HG03460 (cell line): ENCODE measurements around the gene SLC6A18.

Experiments
- ATAC-seq: cut with Tn5 transposase; IDR thresholded peaks from one replicate; pipeline ENCODE4 v1.9.1; 2021; ENCODE audit not compliant: unreplicated experiment

SLC6A18 gene

DNA sequence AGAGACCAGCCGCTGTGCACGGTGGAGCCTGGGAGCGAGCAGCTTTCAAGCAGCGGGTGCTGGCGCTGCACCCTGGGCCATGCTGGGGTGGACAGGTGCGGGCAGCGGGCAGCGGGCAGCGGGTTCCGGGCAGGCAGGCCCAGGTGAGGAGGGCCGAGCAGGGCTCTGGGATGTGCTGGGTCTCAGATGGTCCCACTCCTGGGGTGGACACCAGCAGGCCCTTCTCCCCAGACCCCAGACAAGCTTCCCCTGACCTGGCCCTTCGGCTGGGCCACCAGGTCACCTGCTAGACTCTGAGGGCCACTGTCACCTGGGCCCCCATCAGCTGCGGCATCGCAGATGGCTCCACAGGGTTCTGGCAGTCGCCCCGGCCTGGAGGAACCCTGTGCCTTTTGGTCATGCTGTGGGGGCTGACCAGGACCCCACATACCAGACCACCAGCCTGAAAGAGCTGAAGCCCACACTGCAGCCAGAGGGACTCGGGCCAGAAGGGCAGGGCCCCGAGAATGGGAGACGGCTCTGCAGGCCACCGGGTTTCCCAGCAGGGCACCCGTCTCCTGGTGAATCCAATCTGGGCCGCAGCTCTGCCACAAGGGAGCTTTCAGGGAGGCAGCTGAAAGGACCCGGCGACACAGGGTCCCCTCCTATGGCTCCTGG is 21.7 kb upstream of the SLC6A18 start:
- ATAC-seq, result no peak

DNA sequence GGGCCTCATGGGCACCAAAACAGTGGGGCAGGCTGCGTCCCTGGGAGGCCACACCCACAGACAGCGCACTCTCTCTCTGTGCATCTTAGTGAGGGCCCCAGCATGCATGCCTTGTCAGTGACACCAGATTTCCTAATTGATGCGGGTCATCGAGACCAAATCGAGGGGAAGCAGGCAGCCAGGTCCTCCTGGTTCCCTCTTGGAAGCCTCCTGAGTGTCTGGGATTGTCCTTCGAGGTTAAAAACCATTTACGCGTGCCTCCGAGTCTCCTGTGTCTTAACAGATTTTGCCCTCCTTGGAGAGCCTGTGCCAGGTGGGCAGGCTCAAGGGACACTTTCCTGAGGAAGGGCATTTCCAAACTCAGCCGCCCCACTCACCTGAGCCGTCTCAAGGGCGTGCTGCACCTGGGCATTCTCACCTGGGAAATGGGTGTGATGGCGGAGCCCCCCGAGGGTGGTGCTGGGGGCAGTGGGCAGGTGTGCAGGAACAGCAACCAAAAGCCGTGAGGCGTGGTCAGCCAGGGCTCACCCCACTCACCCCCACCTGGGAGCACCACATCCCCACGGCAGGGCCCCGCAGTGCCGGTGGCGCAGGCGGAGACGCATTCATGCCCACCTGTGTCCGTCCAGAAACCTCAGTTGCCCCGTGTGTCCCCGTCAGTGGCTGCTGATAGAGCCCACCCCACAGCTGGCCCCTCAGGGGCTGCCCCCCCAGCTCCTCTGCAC is 21.1 kb upstream of the SLC6A18 start:
- no peak for ATAC-seq

DNA sequence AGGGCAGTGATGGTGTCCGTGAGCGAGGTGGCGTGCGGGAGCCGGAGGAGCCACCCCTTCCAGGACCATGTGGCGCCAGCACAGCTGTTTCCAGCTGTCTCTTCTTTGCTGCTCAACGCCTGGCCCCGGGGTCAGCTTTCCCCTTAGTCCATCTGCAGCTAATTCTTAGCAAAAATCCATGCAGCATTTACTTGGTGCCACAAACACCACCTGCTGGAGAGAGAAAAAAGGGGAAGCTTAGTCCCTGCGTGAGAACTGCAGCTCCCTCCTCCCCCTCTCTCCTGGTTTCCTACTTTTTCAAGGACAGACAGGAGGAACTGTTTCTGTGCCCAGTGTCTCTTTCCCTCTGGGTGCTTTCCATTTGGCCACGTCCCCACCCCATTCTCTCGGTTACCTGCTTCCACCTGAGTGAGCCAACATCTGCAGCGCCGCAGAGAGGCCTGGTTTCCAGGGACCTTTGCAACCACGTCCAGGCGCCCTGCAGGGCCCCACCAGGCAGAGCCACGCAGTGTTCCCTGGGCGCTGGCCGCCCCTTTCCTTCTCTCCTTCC is 20.4 kb upstream of the SLC6A18 start:
- ATAC-seq, result no peak

DNA sequence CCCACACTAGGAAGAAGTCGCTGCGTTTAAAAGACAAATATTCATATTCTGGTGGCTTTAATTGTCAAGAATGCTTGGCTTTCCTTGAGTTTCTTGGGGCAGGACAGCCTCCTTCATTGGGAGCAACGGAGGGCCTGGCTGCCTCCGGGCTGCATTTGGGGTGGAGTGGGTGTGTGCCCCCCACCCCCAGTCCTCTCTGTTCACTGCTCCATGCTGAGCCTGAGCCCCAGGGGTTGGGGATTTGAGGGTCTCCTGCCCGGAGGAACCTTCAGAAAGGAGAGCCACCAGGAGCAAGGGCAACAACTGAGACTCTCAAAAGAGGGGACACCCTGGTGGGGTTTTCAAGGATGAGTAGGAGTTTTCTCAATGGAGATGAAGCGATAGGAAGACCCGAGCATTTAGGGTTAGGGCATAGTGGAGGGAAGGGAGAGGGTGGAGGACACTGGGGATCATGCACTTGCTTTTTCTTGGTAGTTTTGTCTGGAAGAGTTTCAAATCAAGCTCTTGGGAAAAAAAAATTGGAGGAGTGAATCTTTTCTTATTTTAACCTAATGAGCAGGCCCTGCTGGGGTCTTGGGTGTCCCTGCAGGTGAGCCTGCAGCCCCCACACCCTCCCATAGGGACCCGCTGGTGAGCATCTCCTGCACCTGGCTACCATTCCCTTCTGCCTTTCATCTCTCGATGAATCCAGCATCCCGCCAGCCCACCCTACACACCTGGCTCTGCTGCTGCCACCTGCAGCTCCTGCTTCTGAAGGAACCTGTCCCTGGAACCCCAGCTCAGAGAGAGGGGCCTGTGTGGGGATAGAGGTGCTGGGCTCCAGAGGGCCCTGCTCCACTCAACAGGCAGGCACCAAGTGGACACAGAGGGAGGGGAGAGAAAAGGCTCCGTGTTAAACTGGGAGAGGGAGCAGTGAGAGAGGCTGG is 19.7 kb upstream of the SLC6A18 start:
- ATAC-seq, result no peak

DNA sequence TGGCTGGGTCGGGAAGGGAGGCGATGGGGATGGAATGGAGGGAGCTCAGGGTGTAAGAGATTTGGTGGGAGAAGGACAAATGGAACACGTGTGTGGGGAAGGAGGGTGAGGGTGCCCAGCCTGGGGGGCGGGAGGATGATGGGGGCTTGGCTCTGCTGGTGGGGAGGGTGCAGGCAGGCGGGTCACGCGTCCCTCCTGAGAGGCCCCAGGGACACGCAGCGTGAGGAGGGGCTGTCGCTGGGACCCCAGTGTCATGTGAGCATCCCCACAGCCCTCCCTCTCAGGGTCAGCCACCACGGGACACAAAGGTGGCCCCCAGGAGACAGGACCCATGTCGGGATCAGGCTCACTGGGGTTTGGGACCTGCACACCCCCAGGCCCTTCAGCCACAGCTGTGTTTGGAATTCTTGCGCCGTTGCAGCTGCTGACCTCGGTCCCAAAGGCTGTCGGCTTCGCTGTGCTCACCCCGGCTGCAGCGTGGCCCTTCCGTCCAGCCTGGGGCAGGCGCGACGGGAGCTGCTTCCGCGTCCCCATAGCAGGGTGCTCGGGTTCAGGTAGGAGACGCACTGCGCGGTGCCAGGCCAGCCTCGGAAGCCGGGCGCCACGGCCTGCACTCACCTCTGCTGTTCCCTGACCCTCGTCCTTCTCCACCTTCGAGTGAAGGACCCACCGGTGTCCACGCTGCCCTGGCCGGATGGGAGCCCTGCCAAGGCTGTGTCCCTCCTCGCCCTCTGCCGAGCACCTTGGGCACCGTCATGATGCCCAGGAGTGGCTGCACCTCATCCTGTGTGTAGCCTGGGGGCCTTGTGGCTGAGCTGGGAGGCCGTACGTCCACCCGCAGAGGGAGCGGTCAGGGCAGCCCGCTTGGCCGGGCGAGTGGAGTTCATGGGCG is 18.4 kb upstream of the SLC6A18 start:
- ATAC-seq, result no peak

DNA sequence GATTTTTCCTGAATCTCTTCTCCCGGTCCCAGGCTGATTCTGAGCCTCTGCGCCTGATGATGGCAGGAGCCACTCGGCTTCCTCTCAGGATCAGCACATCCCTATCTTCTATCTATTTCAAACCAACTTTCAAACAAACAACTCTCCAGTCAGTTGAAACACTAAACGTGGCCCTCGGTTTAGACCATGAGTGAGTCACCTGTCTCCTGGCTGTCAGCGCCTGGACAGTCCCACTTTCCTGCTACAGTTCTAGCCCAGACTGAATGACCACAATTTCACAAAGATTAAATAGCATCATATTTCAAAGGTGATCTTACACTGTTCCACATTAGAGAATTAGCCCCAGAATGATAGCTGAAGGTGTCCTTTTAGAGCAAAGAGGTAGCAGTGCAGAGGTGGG is 17.6 kb upstream of the SLC6A18 start:
- no peak for ATAC-seq

DNA sequence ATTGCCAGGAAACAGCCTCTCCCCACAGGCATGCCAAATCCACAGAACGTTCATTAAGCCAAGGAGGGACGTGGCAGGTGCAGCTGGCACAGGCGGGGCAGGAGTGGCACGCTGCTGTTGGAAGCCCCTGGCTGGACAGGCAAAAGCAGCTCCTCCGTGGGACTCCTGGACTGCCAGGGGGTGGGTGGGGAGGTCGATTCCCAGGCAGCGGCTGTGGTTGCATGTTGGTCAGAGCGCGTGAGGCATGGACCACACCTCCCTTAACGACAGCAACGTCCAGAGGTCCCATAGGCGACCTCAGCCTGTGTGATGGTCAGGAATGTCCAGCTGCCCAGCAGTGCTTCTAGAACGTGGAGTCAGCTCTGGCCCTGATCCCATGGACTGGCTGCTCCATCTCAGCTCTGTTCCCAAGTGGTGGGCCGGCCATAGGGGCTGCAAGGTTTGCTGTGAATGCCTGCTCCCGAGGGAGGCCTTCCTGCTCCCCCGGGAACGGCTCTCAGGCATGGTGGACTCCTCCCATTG is 16.9 kb upstream of the SLC6A18 start:
- ATAC-seq, result no peak

DNA sequence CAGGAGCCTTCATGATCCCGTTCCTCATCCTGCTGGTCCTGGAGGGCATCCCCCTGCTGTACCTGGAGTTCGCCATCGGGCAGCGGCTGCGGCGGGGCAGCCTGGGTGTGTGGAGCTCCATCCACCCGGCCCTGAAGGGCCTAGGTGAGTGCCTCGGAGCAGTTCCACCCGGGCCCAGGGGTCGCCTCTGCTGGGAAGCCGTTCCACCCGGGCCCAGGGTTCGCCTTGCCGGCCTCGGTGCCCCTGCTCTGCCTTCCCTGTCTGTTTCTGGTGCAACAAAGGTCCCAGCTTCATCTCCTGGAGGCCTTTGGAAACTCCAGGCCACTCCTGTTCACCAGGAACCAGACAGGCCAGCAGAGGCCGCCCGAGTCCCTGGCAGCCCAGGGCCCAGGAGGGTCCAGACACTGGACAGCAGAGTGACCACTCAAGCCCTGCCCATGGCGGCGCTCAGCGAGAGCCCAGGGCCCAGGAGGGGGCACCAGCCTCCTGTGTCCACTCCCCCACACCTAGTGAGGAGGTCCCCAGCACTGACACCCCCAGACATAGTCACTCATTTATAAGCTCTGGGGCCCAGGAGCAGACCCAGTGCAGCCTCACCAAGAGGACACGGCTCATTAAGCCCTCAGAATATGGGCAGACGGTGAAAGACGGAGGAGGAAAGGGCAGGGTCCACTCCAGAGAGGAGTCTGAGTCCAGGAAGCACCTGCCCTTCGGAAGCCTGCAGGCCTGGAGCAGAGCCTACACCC is 16.3 kb upstream of the SLC6A18 start:
- no peak for ATAC-seq

DNA sequence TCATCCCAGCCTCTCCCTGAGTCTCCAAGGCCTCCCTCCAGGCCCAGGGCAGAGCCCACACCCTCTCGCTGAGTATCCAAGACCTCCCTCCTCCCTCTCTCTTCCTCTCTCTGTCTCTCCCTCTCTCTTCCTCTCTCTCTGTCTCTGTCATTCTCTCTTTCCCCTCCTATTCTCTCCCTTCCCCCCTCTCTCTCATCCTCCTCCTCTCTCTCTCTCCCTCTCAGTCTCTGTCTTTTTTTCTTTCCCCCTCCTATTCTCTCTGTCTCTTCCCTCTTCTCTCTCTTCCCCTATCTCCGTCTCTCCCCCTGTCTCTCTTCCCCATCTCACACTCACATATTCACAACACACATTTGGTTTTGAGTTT is 15.7 kb upstream of the SLC6A18 start:
- no peak for ATAC-seq

DNA sequence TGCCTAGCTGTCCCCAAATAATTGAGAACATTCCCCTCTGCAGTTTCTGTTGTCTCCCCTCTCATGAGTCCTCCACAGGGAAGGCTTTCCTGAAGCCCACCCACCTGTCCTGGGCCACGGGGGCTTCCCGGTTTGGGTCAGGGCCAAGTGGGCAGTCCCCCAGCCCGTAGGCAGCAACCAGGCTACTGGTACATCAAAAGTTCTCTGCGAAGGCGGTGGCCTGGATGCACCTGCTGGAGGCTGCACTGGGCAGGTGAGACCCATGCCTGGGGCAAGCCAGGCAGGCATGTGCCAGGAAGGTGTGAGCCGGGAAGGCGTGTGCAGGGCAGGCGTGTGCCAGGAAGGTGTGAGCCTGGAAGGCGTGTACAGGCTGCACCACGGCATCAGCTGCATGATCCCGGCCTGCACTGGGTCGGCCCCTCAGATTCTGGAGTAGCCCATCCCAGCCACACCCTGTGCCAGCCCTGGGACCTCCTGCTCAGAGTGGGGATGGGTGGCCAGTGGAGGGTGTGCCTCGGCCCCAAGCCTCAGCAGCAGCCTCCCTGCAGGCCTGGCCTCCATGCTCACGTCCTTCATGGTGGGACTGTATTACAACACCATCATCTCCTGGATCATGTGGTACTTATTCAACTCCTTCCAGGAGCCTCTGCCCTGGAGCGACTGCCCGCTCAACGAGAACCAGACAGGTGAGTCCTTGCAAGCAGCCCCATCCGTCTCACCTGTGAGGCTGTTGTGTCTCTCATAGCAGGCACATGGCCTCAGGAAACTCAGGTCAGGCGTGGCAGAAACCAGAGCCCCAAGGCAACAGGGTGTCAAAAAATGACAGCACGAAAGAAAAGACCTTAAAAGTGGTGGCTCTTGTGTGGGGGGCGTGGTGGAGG is 15.0 kb upstream of the SLC6A18 start:
- no peak for ATAC-seq

DNA sequence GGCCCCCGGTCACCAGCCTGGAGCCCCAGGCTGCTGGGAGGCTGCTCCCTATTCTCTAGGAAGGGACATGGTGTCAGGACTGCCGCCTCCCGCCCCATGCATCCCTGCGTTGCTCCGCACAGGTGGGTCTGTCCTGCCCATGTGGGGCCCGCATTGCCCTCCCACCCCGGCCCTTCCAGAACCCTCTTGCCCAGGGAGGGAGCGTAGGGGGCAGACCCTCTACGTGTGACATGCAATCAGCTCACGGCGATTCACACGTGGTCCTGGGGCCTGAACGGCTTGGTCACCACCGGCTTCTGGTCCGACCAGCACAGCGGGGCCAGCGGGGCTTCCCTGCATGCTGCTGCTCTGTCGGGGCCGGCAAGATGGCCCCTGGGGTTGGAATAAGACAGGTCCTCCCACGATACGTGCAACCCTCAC is 14.3 kb upstream of the SLC6A18 start:
- ATAC-seq, result no peak

DNA sequence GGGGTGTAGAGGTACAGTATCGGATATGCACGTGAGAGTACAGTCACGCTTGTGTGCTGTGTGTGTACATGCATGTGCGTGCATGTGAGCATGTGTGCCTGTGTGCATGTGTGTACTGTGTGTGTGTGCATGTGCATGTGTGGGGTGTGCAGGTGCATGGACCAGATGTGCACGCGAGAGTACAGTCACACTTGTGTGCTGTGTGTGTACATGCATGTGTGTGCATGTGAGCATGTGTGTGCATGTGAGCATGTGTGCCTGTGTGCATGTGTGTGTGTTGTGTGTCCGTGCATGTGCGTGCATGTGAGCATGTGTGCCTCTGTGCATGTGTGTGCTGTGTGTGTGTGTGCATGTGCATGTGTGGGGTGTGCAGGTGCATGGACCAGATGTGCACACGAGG is 13.5 kb upstream of the SLC6A18 start:
- ATAC-seq, result no peak

DNA sequence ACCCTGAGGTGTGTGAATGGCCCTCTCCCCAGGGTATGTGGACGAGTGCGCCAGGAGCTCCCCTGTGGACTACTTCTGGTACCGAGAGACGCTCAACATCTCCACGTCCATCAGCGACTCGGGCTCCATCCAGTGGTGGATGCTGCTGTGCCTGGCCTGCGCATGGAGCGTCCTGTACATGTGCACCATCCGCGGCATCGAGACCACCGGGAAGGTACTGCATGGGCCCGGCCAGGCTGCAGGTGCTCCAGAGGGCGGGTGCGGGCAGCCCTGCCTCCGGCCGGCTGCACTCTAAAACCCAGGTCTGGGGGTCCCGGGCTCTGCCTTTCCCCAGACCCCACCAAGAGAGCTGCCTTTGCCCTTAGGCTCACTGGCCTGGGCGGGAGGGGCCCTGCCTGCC is 12.9 kb upstream of the SLC6A18 start:
- ATAC-seq, result no peak

DNA sequence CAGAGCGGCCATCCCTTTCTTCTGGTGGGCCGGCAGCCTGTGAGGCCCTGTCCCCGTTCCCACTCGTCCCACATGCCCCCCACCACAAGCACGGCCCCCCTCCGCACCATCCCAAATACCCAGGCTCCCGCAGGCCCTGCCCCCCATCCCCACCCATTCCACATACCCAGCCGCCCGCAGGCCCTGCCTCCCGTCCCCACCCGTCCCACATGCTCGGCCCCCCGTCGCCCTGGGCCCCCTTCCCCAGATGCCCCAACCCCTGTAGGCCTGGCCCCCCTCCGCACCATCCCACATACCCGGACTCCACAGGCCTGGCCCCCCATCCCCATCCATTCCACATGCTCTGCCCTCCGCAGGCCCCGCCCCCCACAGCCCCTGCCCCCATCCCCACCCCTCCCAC is 12.3 kb upstream of the SLC6A18 start:
- ATAC-seq, result no peak

DNA sequence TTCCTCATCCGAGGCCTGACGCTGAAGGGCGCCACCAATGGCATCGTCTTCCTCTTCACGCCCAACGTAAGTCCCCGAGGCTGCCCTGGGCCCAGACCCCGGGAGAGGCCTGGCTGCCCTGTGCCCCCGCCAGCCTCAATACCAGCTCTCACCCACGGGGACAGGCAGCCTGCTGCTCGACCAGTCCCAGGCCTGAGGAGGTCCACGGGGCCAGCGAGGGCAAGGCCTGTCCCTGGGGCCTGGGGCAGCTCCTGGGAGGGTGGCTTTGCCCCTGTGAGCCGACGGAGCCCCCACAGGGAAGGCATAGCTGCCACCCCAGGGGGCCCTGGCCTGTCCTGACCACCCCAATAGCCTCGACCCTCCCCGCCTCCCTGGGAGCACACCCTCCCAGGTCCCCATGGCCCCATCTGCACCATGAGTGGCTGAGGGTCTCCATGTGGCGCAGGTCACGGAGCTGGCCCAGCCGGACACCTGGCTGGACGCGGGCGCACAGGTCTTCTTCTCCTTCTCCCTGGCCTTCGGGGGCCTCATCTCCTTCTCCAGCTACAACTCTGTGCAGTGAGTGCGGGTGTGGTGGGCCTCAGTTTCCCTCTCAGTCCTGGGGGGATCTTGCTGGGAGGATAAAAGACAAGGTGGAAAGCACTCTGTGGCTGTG is 11.5 kb upstream of the SLC6A18 start:
- no peak for ATAC-seq

DNA sequence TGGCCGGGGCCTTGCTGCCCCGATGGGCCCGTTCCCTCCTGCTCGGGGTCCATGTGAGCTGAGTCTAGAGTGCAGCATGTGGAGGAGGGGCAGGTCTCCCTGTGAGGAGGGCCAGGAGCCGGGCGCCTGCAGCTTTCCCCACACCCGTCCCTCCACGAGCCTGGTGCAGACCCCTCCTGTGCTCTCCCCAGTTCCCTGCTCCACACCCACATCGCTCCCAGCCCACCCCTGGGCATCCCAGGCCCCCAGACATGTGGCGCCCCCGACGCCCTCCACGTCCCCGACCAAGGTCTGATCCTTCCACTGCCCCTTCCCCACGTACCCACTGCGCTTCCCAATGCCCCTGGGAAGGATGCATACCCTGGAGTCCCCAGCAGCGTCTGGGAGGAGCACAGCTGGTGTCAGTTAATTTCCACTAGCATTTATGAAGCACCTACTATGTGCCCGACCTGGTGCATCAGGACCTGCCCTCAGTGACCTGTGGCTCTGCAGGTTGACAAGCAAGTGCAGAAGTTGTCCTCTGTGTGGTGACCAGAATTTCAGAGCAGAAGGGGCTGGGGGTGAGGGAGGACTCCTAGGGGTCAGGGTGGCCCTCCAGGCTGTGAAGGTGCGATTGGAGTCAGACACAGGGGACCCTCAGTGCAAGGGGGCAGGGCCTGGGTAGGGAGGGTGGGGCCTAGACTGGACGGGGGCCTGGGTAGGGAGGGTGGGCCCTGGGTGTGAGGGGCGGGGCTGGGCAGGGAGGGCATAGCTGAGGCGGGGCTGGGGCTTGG is 10.8 kb upstream of the SLC6A18 start:
- ATAC-seq, result no peak

DNA sequence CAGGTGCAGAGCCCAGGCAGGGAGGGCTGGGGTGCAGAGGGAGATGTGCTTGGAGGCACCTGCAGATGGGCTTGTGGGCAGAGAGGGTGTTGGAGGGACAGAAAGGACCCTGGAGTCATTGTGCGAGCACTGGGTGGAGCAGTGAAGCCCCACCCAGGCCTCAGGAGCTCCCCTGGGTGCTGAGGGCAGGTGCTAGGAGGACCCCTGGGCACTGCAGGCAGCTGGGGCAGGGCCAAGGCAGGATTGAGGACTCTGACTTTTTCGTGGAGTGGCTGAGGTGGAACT is 10.3 kb upstream of the SLC6A18 start:
- ATAC-seq, result no peak
